Small intestine (tissue), 7 donors: ENCODE data around the gene ACACB. TPM values are rescaled to one million over a fixed set of nuclear protein-coding genes. Genes with fewer than 3 reads are reported as not detected.

Experiments
- DNase-seq, 2 donors: peaks; one replicate each; pipeline versions ENCODE4 v3.0.0 to v3.0.0-alpha.2; 2013
- FAIRE-seq: peaks from 2 replicates; lab custom pipeline; 2012; peaks lifted over from hg19 to GRCh38; lab: Jason Lieb, UNC
- H3K27ac ChIP-seq, 3 donors: one replicate each; pipeline ENCODE4 v1.5.1; 2013; ENCODE audit warnings: low read length in 2 of 3, mild to moderate bottlenecking in 2 of 3, control low read depth in 1 of 3, inconsistent platforms in 1 of 3, low read depth in 1 of 3, moderate library complexity in 1 of 3
- H3K27me3 ChIP-seq, 3 donors: one replicate each; pipeline ENCODE4 v1.6.1; 2013; ENCODE audit warnings: low read length in 3 of 3, inconsistent platforms in 1 of 3; ENCODE audit not compliant: control insufficient read depth in 3 of 3, insufficient read depth in 3 of 3
- H3K36me3 ChIP-seq, 3 donors: one replicate each; pipeline ENCODE4 v1.6.1; 2013; ENCODE audit warnings: low read length in 3 of 3, inconsistent platforms in 1 of 3, low read depth in 1 of 3, mild to moderate bottlenecking in 1 of 3, moderate library complexity in 1 of 3; ENCODE audit not compliant: control insufficient read depth in 3 of 3, insufficient read depth in 2 of 3
- H3K4me1 ChIP-seq, 3 donors: one replicate each; pipeline ENCODE4 v1.6.1; 2013; ENCODE audit warnings: low read length in 2 of 3, inconsistent platforms in 1 of 3, low read depth in 1 of 3, mild to moderate bottlenecking in 1 of 3, moderate library complexity in 1 of 3; ENCODE audit not compliant: control insufficient read depth in 3 of 3, insufficient read depth in 2 of 3
- H3K4me3 ChIP-seq, 3 donors: one replicate each; pipeline ENCODE4 v1.5.1; 2013; ENCODE audit warnings: low read length in 3 of 3, control low read depth in 1 of 3, inconsistent platforms in 1 of 3, low read depth in 1 of 3, mild to moderate bottlenecking in 1 of 3, moderate library complexity in 1 of 3
- H3K9me3 ChIP-seq, 2 donors: one replicate each; pipeline ENCODE4 v1.6.1; 2013; ENCODE audit warnings: low read depth in 1 of 2, low read length in 1 of 2; ENCODE audit not compliant: control insufficient read depth in 2 of 2, insufficient read depth in 1 of 2
- WGBS, 3 donors: extraction: QIAGEN DNeasy Blood & Tissue Kit; methylation state at CpG; one replicate each; pipeline ENCODE4 v1.1.7; 2013; 5-methylcytosine and 5-hydroxymethylcytosine counted together
- polyA plus RNA-seq, 4 donors: library from polyadenylated mRNA; stranded (reverse) in 3 of 4; unstranded in 1 of 4; fragments of 200-250 nt in 3 of 4; fragments of 120-200 nt in 1 of 4; gene quantifications; one replicate each; pipeline versions ENCODE4 v1.2.1 to v1.2.3, GENCODE V29; 2013
- donor health status: healthy with polysubstance abuse.
- donor health status: control.
- donor health status: control.
- donor health status: Bipolar disorder and iron deficiency.
- donor health status: healthy.

ACACB gene
- polyA plus RNA-seq, 4 donors: 7.0 to 40.5 (median 14.1) TPM

DNA sequence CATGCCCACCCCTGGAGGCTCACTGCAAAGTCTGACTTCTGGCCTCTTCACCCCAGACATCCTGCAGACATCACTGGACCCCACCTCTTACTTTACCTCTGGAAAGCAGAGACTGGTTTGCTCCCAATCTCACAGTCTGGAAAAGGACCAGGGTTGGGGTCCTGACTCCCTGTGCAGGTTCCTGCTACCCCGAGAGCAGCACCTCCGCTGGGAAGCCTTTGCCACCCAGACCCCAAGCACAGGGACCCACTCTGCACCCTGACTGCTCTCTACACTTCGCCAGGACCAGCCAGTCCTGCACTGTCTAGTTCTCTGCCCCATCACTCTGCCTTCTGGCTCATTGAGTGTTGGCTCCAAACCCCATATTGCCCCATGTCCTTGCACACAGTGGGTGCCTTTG is 176.7 kb downstream of the ACACB start:
- Histone ChIP-seq H3K36me3 (no peaks in the 10 kb centered on the region), H3K9me3 (no peaks in the 10 kb centered on the region), H3K4me3 (no peak overlapping the region), H3K27ac (no peak overlapping the region), H3K27me3 (peaks cover 0 to 10% (median 9%) of the 10 kb centered on the region in 3 donors), H3K4me1 (peaks cover 0 to 2% (median 0%) of the 10 kb centered on the region in 3 donors)
- DNase-seq: no peak
- FAIRE-seq: no peak
- WGBS, 3 donors: 57 to 64% (median 61%) methylated on average over 3 of the region's 3 CpGs

DNA sequence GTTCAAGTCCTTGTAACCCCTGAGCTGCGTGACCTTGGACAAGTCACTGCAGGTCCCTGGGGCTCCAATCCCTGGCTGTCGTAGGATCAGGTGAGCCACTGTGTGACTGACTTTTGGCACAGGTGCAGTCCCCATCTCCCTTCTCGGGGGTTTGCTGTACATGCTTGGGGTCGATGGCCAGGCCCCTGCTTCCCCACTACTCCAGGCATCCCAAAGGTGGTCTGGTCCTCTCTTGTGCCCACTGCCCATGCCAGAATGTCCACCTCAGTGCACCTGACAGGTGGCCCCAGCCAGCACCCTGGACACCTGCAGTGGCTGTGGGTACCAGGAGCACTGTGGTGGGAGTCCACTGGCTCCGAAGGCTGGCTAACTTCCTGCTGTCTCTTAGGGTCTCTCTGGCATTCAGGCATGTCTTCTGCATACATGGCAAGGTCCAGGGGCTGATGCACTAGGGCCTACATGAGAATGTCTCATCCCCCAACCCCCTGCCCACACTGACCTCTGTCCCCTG is 178.0 kb downstream of the ACACB start:
- DNase-seq (no peak), FAIRE-seq (no peak)
- Histone ChIP-seq H3K27me3 (peaks cover 0 to 10% (median 9%) of the 10 kb centered on the region in 3 donors), H3K4me1 (peaks cover 0 to 2% (median 0%) of the 10 kb centered on the region in 3 donors), H3K9me3 (no peaks in the 10 kb centered on the region), H3K36me3 (no peaks in the 10 kb centered on the region), H3K27ac (no peak overlapping the region), H3K4me3 (no peak overlapping the region)
- WGBS, 3 donors: 63 to 78% (median 68%) methylated on average over 5 of the region's 5 CpGs

DNA sequence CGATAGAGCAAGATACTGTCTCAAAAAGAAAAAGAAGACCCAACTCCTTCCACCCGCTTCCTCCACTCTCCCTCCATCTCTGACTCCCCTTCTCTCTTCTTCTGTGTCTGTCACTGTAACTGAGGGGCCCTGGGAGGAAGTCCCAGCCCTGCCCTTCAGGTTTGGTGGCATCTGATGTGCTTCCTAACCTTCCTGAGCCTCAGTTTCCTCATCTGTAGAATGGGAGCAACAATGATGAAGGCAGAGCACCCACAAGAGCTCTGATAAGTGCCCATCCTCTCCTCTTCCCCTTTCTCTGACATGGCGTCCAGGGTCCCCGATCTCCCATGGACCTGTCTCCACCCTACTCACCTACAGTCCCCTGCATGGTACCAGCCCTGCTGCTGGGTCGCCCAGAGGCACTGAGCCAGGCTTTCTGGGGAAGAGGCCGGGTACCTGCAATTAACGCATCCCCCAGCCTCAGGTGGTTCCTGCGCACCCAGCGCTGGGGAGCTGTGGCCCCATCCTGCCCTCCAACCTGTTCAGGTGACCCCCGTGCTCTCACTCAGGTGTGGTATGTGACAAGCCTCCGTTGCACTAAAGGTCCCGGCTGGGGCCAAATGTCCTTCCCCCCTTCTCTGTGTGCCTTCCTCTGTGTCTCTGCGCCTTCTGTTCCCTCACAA is 179.5 kb downstream of the ACACB start:
- peaks cover 0 to 7% (median 5%) of the 10 kb centered on the region in 3 donors for H3K27me3 ChIP-seq
- H3K36me3 ChIP-seq: no peaks in the 10 kb centered on the region
- no peaks in the 10 kb centered on the region for H3K9me3 ChIP-seq
- DNase-seq (no peak), FAIRE-seq (no peak)
- no peak overlapping the region for H3K27ac ChIP-seq
- no peak overlapping the region for H3K4me3 ChIP-seq
- peaks cover 0 to 2% (median 0%) of the 10 kb centered on the region in 3 donors for H3K4me1 ChIP-seq
- 74 to 76% (median 75%) methylated on average over 12 to 13 of the region's 13 CpGs for WGBS, 3 donors

DNA sequence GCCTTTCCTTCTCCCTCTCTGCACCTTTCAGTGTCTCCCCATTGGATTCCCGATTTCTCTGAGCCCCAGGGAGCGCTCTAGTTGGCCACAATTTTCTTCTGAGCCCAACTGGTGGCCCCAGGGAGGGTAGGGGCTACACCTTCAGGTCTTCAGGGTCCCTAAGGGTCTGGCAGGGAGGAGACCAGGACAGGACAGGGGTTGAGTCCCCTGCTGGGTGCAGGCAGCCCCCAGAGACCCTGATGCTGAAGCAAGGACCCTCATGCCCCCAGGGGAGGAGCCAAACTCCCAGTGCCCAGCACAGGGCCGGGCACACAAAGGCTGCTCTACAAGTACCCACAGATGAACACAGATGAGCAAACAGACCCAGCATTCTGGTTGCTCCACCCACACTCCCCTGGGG is 180.0 kb downstream of the ACACB start:
- FAIRE-seq: no peak
- no peaks in the 10 kb centered on the region for H3K4me1 ChIP-seq
- no peaks in the 10 kb centered on the region for H3K36me3 ChIP-seq
- H3K27me3 ChIP-seq: peaks cover 0 to 6% (median 4%) of the 10 kb centered on the region in 3 donors
- no peaks in the 10 kb centered on the region for H3K9me3 ChIP-seq
- no peak for DNase-seq
- 53 to 78% (median 64%) methylated on average over 3 of the region's 3 CpGs for WGBS, 3 donors
- H3K27ac ChIP-seq: no peak overlapping the region
- H3K4me3 ChIP-seq: no peak overlapping the region

DNA sequence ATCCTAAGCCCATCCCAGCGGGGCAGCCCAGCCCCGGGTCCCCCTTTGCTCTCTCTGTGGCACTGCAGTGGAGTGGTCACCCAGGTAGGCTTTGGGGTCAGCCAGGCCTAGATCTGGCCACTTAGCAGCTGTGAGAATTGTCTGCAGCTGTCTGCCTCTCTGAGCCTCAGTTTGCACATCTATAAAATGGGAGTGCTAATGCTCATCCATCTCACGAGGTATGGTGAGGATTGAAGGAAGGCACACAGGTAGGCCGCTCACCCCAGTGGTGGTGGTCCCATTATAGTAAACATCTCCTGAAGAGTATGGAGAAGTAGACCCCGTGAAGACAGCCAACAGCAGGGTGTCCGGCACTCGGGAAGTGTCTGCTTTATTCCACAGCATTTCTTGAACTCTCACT is 183.5 kb downstream of the ACACB start:
- H3K27me3 ChIP-seq: peaks cover 0 to 15% (median 8%) of the 10 kb centered on the region in 3 donors
- 84 to 88% (median 85%) methylated on average over 7 of the region's 7 CpGs for WGBS, 3 donors
- FAIRE-seq: no peak

DNA sequence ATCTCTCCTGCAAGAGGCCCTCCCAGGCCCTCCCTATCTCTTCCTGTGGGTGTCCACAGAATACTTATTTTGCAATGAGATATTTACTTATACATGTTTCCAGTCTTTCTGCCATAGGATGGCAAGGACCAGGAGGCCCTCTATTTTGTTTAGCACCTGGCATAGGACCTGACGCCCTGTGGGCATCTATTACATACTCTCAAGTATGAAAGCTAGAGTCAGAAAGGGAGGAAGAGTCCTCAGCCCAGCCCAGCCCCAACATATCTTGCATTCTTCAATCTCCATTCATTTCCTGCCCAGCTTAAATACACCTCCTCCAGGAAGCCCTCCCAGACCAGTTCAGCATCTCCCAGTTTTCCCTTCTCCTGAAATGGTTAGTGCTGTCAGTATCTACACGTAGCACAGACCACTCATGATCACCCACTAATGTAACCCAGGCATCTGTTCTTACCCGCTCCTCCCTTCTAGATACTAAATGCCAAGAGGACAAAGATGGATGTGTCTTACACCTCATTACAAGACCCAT is 185.3 kb downstream of the ACACB start:
- Histone ChIP-seq H3K27ac (no peak overlapping the region), H3K4me1 (no peaks in the 10 kb centered on the region), H3K9me3 (no peaks in the 10 kb centered on the region), H3K4me3 (no peak overlapping the region), H3K27me3 (peaks cover 0 to 31% (median 13%) of the 10 kb centered on the region in 3 donors), H3K36me3 (no peaks in the 10 kb centered on the region)
- FAIRE-seq (no peak), DNase-seq (no peak)
- 67 to 80% (median 77%) methylated on average over 3 of the region's 3 CpGs for WGBS, 3 donors

More for the DNA sequence above, 183.5 kb downstream of the ACACB start:
- Histone ChIP-seq H3K27ac (no peak overlapping the region), H3K9me3 (no peaks in the 10 kb centered on the region), H3K4me1 (no peaks in the 10 kb centered on the region), H3K4me3 (no peak overlapping the region), H3K36me3 (no peaks in the 10 kb centered on the region)
- DNase-seq: no peak

DNA sequence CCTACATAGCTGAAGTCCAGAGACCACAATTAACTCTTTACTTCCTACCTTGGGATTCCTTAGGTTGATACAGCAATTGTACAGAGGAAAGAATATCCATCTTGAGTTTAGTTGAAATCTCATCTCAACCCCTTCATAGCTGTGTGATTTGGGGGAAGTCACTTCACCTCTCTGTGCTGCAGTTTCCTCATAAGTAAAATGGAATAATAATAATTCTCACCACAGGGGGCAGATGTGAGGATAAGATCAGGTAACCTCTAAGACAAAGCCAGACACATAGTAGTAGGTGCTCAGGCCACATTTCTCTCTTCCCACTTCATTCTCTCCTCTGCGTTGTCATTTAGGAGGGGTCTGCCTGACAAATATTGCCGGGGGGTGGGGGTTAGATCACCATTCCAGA is 186.0 kb downstream of the ACACB start:
- Histone ChIP-seq H3K9me3 (no peaks in the 10 kb centered on the region), H3K27me3 (peaks cover 2 to 36% (median 20%) of the 10 kb centered on the region in 3 donors), H3K4me3 (no peak overlapping the region), H3K36me3 (no peaks in the 10 kb centered on the region), H3K27ac (no peak overlapping the region), H3K4me1 (no peaks in the 10 kb centered on the region)
- DNase-seq (no peak), FAIRE-seq (no peak)
- WGBS, 3 donors: 23 to 52% (median 44%) methylated on average over 2 of the region's 2 CpGs

DNA sequence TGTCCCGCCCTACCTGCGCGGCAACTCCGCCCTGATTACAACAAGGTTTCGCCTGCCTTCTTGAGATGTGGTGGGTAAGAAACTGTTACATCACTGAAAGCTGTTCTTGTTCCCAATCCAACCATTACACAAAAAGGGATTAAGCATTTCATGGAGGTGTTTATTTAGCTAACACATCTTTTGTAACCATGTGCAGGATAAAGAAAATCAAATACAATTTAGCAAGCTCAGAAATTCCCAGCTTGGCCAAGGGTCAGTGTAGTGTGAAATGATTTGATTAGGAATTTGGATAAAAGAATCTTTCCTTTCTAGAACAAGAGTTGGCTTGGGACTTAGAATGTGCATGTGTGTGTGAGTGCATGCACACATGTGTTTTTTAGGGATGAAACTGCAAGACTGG is 186.4 kb downstream of the ACACB start:
- DNase-seq (no peak), FAIRE-seq (no peak)
- peaks cover 2 to 41% (median 20%) of the 10 kb centered on the region in 3 donors for H3K27me3 ChIP-seq

More for the DNA sequence above, 186.4 kb downstream of the ACACB start:
- 60 to 62% (median 61%) methylated on average over 5 of the region's 5 CpGs for WGBS, 3 donors
- H3K36me3 ChIP-seq: no peaks in the 10 kb centered on the region
- no peak overlapping the region for H3K4me3 ChIP-seq
- no peak overlapping the region for H3K27ac ChIP-seq
- H3K4me1 ChIP-seq: no peaks in the 10 kb centered on the region
- no peaks in the 10 kb centered on the region for H3K9me3 ChIP-seq
